Astrocyte of the spinal cord (primary cell): ENCODE data around the gene MLN.
A peak's percentile ranks its signal among the peaks of the same experiment; 100 is the strongest.

Experiments used
- DNase-seq: peaks from one replicate; pipeline ENCODE4 v3.0.0; 2011; ENCODE audit warnings: low read depth, low spot score
- H3K4me3 ChIP-seq: 2 replicates; pipeline ENCODE4 v1.5.1; 2011; ENCODE audit warnings: low read depth, mild to moderate bottlenecking, low read length, moderate library complexity
- CTCF ChIP-seq: IDR thresholded peaks from 2 replicates; pipeline ENCODE4 v1.5.1; 2012; ENCODE audit warnings: low read depth, mild to moderate bottlenecking, low read length, inconsistent platforms
- in situ Hi-C: cut with HindIII; loops from 2 replicates; pipeline ENCODE4 v1.10.0; 2017; ENCODE audit warnings: low sequenced_read_pairs

Gene MLN

GRCh38 chr6:33790379-33790778, 13.4 kb downstream of the MLN start:
- no peak for DNase-seq

GRCh38 chr6:33789550-33789895, 14.3 kb downstream of the MLN start:
- DNase-seq, result no peak
- H3K4me3 ChIP-seq, result peak overlapping the region; percentile 26
- no peak for TF ChIP-seq CTCF
- in situ Hi-C loops, result no loop called here

More at GRCh38 chr6:33790379-33790778, 13.4 kb downstream of the MLN start:
- no peak overlapping the region for H3K4me3 ChIP-seq
- in situ Hi-C loops, result no loop called here
- no peak for TF ChIP-seq CTCF

GRCh38 chr6:33788694-33789549, 14.9 kb downstream of the MLN start, which contains the start of gene LEMD2:
Gene LEMD2 (minus strand): TSS chr6:33789130. CDS start chr6:33789116, 14 bp downstream.
- DNase-seq, result peak; percentile 96
- no peak for TF ChIP-seq CTCF
- peak within 1 kb of the TSS; percentile 57 for H3K4me3 ChIP-seq
- in situ Hi-C loops, result no loop called here

GRCh38 chr6:33787954-33788693, 15.7 kb downstream of the MLN start:
- H3K4me3 ChIP-seq, result peak overlapping the region; percentile 57
- DNase-seq, result peak; percentile 74
- no peak for TF ChIP-seq CTCF
- in situ Hi-C loops, result no loop called here

- in situ Hi-C loops, result no loop called here
- TF ChIP-seq CTCF, result no peak
- H3K4me3 ChIP-seq, result peak overlapping the region; percentile 57
- DNase-seq, result peak; percentile 33
Measured at GRCh38 chr6:33787346-33787953, 16.4 kb downstream of the MLN start.

GRCh38 chr6:33786736-33787135, 17.1 kb downstream of the MLN start:
- no peak for TF ChIP-seq CTCF

More at GRCh38 chr6:33786736-33787135, 17.1 kb downstream of the MLN start:
- in situ Hi-C loops, result no loop called here
- DNase-seq, result no peak
- H3K4me3 ChIP-seq, result no peak overlapping the region
